Left ventricle myocardium inferior (tissue), 1 donor: ENCODE data around the gene GBX1. TPM values are rescaled to one million over a fixed set of nuclear protein-coding genes. Genes with fewer than 3 reads are reported as not detected.

ENCODE experiments used
- DNase-seq: peaks from one replicate; pipeline ENCODE4 v3.0.0-alpha.2; 2020
- H3K27ac ChIP-seq: fragments of 200-600 bp; replicated peaks from 2 replicates; pipeline ENCODE4 v1.8.0; 2021
- H3K27me3 ChIP-seq: fragments of 200-600 bp; 2 replicates; pipeline ENCODE4 v1.8.0; 2021; ENCODE audit warnings: low read depth
- H3K36me3 ChIP-seq: fragments of 200-600 bp; 2 replicates; pipeline ENCODE4 v1.8.0; 2021
- H3K4me1 ChIP-seq: fragments of 200-600 bp; 2 replicates; pipeline ENCODE4 v1.8.0; 2021
- H3K4me3 ChIP-seq: fragments of 200-600 bp; 2 replicates; pipeline ENCODE4 v1.8.0; 2021; ENCODE audit warnings: mild to moderate bottlenecking, moderate library complexity
- H3K9me3 ChIP-seq: fragments of 200-600 bp; replicated peaks from 2 replicates; pipeline ENCODE4 v1.8.0; 2021
- CTCF ChIP-seq: fragments of 200-600 bp; IDR thresholded peaks from 2 replicates; pipeline ENCODE4 v1.8.0; 2021; ENCODE audit warnings: antibody characterized with exemption, mild to moderate bottlenecking, borderline replicate concordance
- intact Hi-C: fragments of 100-400 bp; cut with micrococcal nuclease; formaldehyde crosslinking; loops from one replicate; pipeline ENCODE4 v1.11.0; 2022
- total RNA-seq: library from RNA; stranded (reverse); fragmentation: NEBNext Ultra II Directional; extraction: Animal tissue kit (Norgen Biotek cat#: 25700); gene quantifications from one replicate; pipeline ENCODE4 v1.2.1, GENCODE V29; 2021
- donor health status: DM: no; HTN: yes; CAD: no; lungs with severe emphysema.

GBX1 gene
- total RNA-seq, 1 donor from 2014 or later = 1.9 TPM

- Histone ChIP-seq H3K27me3 (peaks cover 46% of the 10 kb centered on the region), H3K27ac (no peak overlapping the region), H3K4me1 (peaks cover 28% of the 10 kb centered on the region), H3K36me3 (peaks cover 17% of the 10 kb centered on the region), H3K4me3 (no peak overlapping the region), H3K9me3 (no peaks in the 10 kb centered on the region)
- no peak for TF ChIP-seq CTCF
- DNase-seq = no peak
- intact Hi-C loops = no loop called here
These were observed 11.9 kb upstream of the GBX1 start for GRCh38 chr7:151179287-151179860.

GRCh38 chr7:151178831-151179230 is 11.3 kb upstream of the GBX1 start:
- H3K27me3 ChIP-seq = peaks cover 51% of the 10 kb centered on the region
- intact Hi-C loops = no loop called here
- no peak overlapping the region for H3K27ac ChIP-seq
- H3K36me3 ChIP-seq = peaks cover 15% of the 10 kb centered on the region
- peaks cover 28% of the 10 kb centered on the region for H3K4me1 ChIP-seq
- no peaks in the 10 kb centered on the region for H3K9me3 ChIP-seq
- no peak overlapping the region for H3K4me3 ChIP-seq
- DNase-seq = no peak
- no peak for TF ChIP-seq CTCF

GRCh38 chr7:151178236-151178635 is 10.7 kb upstream of the GBX1 start:
- H3K4me1 ChIP-seq = peaks cover 23% of the 10 kb centered on the region
- DNase-seq = no peak
- peaks cover 14% of the 10 kb centered on the region for H3K36me3 ChIP-seq
- H3K4me3 ChIP-seq = no peak overlapping the region
- intact Hi-C loops = no loop called here
- TF ChIP-seq CTCF = no peak
- H3K9me3 ChIP-seq = no peaks in the 10 kb centered on the region
- H3K27me3 ChIP-seq = peaks cover 57% of the 10 kb centered on the region
- no peak overlapping the region for H3K27ac ChIP-seq

- TF ChIP-seq CTCF = no peak
- intact Hi-C loops = no loop called here
- Histone ChIP-seq H3K27me3 (peaks cover 62% of the 10 kb centered on the region), H3K36me3 (peaks cover 14% of the 10 kb centered on the region), H3K27ac (no peak overlapping the region), H3K4me3 (no peak overlapping the region), H3K9me3 (no peaks in the 10 kb centered on the region), H3K4me1 (peaks cover 16% of the 10 kb centered on the region)
- no peak for DNase-seq
These were observed 9.8 kb upstream of the GBX1 start for GRCh38 chr7:151177310-151177709.

- H3K4me1 ChIP-seq = peaks cover 23% of the 10 kb centered on the region
- no peak for TF ChIP-seq CTCF
- no peak for DNase-seq
- no peaks in the 10 kb centered on the region for H3K9me3 ChIP-seq
- peaks cover 14% of the 10 kb centered on the region for H3K36me3 ChIP-seq
- H3K27ac ChIP-seq = no peak overlapping the region
- H3K4me3 ChIP-seq = no peak overlapping the region
- intact Hi-C loops = no loop called here
- peaks cover 62% of the 10 kb centered on the region for H3K27me3 ChIP-seq
These were observed 8.9 kb upstream of the GBX1 start for GRCh38 chr7:151176401-151176800.
